Stimulated activated CD8-positive, alpha-beta memory T cell treated with anti-CD3 and anti-CD28 coated beads, Interleukin-15, amount 100 ng/mL, for 4 hours (primary cell): ENCODE measurements around the gene ABCB11.
"Not testable (repeated sequence)": the region's sequence is repeated elsewhere in the genome, so short reads cannot be mapped to it uniquely, and the experiment has no call there.

Source experiments
- DNase-seq, 2 donors: peaks; one replicate each; pipeline ENCODE4 v3.0.0-alpha.2; 2020; ENCODE audit warnings: low read depth in 2 of 2

The ABCB11 gene

GRCh38 chr2:169042856-169043255 lies 11.7 kb upstream of the ABCB11 start:
- no peak for DNase-seq

- no peak for DNase-seq
Observed at GRCh38 chr2:169041594-169041993, 10.5 kb upstream of the ABCB11 start.

- no peak for DNase-seq
Observed at GRCh38 chr2:169039702-169040101, 8.6 kb upstream of the ABCB11 start.

DNA sequence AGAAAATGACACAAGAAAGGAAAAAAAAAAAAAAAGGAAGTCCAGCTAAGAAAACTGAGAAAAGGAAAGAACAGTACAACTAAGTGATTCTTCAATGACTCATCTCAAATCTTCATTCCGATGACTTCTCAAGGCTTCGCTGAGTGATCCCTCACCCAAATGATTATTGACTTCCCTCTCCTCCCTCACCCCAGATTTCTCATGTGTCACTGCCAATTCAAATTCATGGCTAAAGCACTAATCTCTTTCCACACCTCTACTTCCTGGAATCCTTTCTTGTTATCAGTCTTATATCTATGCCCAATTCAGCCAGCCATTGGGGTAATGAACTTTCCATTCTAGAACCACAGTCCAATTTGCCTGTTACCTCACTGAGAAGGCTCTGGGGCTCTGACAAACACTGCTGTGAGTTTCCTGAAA lies 7.2 kb upstream of the ABCB11 start:
- DNase-seq = no peak

- DNase-seq = no peak
Observed at GRCh38 chr2:169036736-169037440, 5.8 kb upstream of the ABCB11 start.

- no peak for DNase-seq
Observed at GRCh38 chr2:169035887-169036286, 4.8 kb upstream of the ABCB11 start.

GRCh38 chr2:169034984-169035544 lies 3.9 kb upstream of the ABCB11 start:
- no peak for DNase-seq

GRCh38 chr2:169034256-169034655 lies 3.1 kb upstream of the ABCB11 start:
- no peak for DNase-seq

- DNase-seq = no peak
Observed at GRCh38 chr2:169029341-169029740, 1.8 kb downstream of the ABCB11 start.

GRCh38 chr2:169027234-169027633 lies 3.9 kb downstream of the ABCB11 start:
- no peak for DNase-seq

DNA sequence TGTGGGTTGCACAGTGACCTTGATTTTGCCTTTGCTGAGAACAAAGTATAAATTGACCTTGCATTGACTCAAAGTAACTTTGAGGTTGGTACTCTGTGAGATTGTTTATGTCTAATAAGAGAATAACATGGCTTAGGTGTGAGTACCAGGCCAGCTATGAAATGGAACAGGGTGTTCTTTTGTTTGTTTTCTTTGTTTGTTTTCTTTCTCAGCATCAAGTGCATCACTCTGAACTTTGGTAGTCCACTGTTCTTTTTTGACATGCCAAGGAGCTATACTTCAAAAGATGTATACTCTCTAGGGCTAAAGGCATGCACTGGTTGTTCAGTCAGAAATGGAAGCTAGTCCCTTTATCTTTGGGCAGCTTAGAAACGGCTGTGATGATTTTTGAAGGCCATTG lies 5.1 kb downstream of the ABCB11 start:
- no peak for DNase-seq

DNA sequence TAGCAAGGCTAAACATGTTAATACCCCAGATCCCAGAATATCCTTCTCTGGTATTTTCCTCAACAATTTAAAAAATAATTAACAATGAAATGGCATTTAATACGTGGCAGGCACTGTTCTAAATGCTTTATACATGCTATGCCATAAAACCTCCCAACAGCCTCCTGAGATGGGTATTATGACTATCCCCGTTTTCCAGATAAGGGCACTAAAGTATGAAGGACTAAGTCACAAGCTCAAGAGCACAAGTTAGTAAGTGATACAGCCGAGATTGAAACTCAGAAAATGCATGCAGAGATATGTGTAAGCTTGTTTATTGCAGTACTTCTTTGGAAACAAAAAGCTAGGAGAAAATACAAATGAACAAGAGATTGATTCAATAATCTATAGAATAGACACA lies 8.0 kb downstream of the ABCB11 start:
- DNase-seq = no peak

GRCh38 chr2:169018390-169018789 lies 12.7 kb downstream of the ABCB11 start:
- no peak for DNase-seq

GRCh38 chr2:169015943-169016342 lies 15.2 kb downstream of the ABCB11 start:
- no peak for DNase-seq

GRCh38 chr2:169014780-169015179 lies 16.3 kb downstream of the ABCB11 start:
- no peak for DNase-seq

DNA sequence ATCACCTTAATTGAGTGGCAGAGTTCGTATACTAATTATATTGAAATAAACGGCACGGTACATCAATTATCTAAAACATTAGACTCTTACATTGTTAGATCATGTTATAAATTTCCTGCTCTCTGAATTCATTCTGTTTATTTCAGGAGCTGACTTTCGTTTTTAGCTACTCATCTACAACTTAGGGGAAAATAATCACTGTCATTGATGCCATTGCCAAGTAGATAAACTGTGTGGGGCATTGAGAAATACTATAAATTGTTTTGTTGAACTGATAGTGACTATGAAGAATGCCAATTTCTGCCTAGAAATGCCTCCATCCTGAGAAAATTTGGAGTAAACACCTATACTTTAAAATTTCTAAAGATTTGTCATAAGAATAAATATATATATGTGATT lies 17.5 kb downstream of the ABCB11 start:
- no peak for DNase-seq

DNA sequence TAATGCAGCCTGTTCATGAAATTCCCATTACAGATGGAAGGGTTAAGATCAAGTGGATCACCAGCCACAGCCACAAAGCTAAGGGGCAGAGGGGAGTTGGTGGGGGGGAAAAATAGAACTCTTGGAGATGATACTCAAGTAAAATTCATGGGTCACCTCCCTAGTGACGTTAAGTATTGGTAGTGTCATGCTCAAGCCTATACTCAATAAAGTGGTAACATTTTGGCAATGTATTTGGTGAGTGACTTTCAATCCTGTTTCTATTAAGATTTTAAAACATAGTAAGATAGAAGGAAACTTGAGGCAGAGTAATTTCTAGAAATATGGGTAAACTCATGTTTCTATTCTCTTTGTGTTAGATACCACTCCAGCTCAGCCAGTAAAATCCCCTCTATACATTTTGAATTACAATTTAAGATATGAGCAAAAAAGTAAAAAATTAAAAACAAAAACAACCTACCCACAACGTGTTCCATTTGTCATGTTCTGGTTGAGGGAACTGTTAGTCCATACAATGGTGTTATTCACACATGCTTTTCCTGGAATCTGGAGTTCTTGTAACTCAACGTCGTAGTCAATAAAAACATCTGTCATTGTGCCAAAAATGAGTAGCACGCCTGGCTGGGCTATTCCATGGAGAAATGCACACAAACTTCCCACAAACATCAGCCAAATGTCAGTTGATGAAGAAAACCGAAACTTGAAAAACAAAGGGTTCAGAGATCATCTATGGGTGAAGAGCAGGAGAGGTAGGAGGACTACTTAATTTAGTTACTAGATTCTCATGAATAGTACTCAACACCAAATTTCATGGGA lies 18.1 kb downstream of the ABCB11 start:
- DNase-seq = no peak

DNA sequence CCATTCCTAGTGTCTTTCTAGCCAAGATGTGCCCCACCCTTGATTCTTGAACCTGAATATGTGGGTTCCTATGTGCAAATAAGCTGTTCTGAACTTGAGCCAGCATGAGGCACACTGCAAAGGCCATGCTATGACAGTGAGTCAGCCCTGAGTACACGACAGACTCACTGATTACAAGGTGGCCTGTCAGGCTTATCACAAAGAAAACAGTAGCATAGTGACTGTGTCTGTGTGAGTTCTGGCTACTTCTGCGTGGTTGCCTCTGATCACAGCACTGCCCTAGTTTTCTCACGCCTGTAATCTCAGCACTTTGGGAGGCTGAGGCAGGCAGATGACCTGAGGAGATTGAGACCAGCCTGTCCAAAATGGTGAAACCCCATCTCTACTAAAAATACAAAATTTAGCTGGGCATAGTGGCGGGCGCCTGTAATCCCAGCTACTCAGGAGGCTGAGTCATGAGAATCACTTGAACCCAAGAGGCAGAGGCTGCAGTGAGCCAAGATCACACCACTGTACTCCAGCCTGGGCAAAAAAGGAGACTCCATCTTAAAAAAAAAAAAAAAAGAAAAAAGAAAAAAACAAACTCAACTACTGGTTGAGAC lies 18.8 kb downstream of the ABCB11 start:
- not testable (repeated sequence) for DNase-seq

DNA sequence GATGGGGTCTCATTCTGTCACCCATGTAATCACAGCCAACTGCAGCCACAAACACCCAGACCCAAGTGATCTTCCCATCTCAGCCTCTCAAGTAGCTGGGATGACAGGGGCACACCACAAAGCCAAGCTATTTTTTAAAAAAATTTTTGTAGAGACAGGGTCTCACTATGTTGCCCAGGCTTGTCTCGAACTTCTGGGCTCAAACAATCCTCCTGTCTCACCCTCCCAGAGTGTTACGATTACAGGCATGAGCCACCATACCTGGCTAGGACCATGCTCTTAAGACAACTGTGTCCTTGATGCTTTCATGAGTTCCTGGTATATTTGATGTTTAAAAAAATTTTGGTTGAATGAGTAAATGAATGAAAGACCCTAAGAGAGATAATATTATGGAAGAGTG lies 19.4 kb downstream of the ABCB11 start:
- no peak for DNase-seq

DNA sequence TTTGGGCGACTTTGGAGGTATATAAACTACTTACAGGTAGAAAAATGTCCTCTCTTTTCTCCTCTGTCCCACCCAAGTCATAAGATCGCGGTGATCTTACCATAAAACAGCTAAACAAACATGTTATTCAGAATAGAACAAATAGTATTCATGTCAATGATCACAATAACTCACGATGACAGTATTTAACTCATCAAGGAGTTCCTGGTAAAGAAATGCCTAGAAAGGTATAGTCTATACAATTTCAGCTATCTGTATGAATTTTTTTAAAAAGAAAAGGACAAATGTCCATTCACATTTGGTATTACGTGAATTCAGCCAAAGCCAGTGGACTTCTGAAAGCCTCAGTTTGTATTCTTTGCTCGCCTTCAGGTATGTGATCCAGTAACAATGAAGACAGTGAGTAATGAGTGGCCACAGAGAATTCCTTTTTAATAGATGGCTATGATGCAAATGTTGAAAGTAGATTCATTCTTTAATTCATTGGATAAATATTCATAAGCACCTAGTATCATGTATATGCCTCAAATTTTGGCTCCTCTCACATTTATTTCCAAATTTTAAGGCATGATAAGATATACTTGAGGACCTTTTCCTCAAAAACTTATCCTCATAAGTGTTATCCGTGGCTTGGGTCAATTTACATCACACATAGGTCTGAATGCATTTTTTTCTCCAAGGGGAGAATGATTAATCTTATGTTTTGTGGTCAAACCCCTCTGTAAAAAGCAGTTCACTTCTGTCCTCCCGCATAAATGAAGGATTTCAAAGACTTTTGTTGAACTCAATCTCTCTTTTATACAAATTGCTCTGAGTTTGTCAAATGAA lies 20.3 kb downstream of the ABCB11 start:
- DNase-seq = no peak

GRCh38 chr2:169009865-169010579 lies 21.1 kb downstream of the ABCB11 start:
- no peak for DNase-seq
